CD4-positive, alpha-beta T cell (primary cell): ENCODE results near the gene NEO1. TPM values are rescaled to one million over a fixed set of nuclear protein-coding genes. Genes with fewer than 3 reads are reported as not detected.

Experiments
- ATAC-seq: fragments of 200-7000 bp; cut with Tn5 transposase; one replicate; pipeline ENCODE4 v1.10.0; 2022; ENCODE audit warnings: mild to moderate bottlenecking; ENCODE audit not compliant: poor library complexity
- CTCF ChIA-PET: fragments of 350-600 bp; sonication (Branson Sonifier 250); formaldehyde crosslinking; loops from one replicate; lab custom pipeline; 2021; ENCODE audit warnings: antibody characterized with exemption, inconsistent platforms; lab: Charles Lee
- POLR2A ChIA-PET: fragments of 350-600 bp; sonication (Branson Sonifier 250); formaldehyde crosslinking; loops from one replicate; lab custom pipeline; 2021; ENCODE audit warnings: antibody characterized with exemption, inconsistent platforms; lab: Charles Lee
- DNase-seq, 14 experiments: peaks; one replicate each; pipeline ENCODE4 v3.0.0-alpha.2; 2013 to 2020; ENCODE audit warnings: mixed read lengths in 2 of 14
- H3K27ac ChIP-seq, 2 donors: one replicate each; pipeline versions ENCODE4 v1.5.1 to v1.7.0; 2013; ENCODE audit warnings: low read length in 2 of 2, low read depth in 1 of 2, mild to moderate bottlenecking in 1 of 2
- H3K27me3 ChIP-seq, 2 experiments: 1 replicate in 1 of 2; 2 replicates in 1 of 2; pipeline versions ENCODE4 v1.6.1 to v1.7.0; 2013; ENCODE audit warnings: low read length in 2 of 2, control low read depth in 1 of 2, mild to moderate bottlenecking in 1 of 2, moderate library complexity in 1 of 2; ENCODE audit not compliant: insufficient read depth in 2 of 2, control insufficient read depth in 1 of 2
- H3K36me3 ChIP-seq: one replicate; pipeline ENCODE4 v1.6.1; 2013; ENCODE audit warnings: low read length, control low read depth; ENCODE audit not compliant: insufficient read depth
- H3K4me1 ChIP-seq: one replicate; pipeline ENCODE4 v1.6.1; 2013; ENCODE audit warnings: low read length, control low read depth; ENCODE audit not compliant: insufficient read depth
- H3K4me3 ChIP-seq: one replicate; pipeline ENCODE4 v1.5.1; 2013; ENCODE audit warnings: mild to moderate bottlenecking, low read length, moderate library complexity
- H3K9me3 ChIP-seq, 2 experiments: 1 replicate in 1 of 2; 2 replicates in 1 of 2; pipeline versions ENCODE4 v1.6.1 to v1.7.0; 2013; ENCODE audit warnings: low read length in 2 of 2, mild to moderate bottlenecking in 2 of 2, control low read depth in 1 of 2, moderate library complexity in 1 of 2; ENCODE audit not compliant: control insufficient read depth in 1 of 2, insufficient read depth in 1 of 2
- H3K27ac Mint-ChIP-seq: one replicate; pipeline ENCODE4 v1.8.0; 2020; ENCODE audit warnings: mixed read lengths
- H3K27me3 Mint-ChIP-seq: one replicate; pipeline ENCODE4 v1.8.0; 2021; ENCODE audit warnings: mixed read lengths
- H3K36me3 Mint-ChIP-seq: one replicate; pipeline ENCODE4 v1.8.0; 2021; ENCODE audit warnings: low read depth, mixed read lengths
- H3K4me1 Mint-ChIP-seq: one replicate; pipeline ENCODE4 v1.8.0; 2021; ENCODE audit warnings: low read depth, mixed read lengths
- H3K4me3 Mint-ChIP-seq: one replicate; pipeline ENCODE4 v1.8.0; 2020; ENCODE audit warnings: mild to moderate bottlenecking, mixed read lengths
- H3K9me3 Mint-ChIP-seq: one replicate; pipeline ENCODE4 v1.8.0; 2020; ENCODE audit warnings: mixed read lengths
- CTCF ChIP-seq: fragments of 200-600 bp; IDR thresholded peaks from one replicate; pipeline ENCODE4 v1.8.0; 2022; ENCODE audit warnings: antibody characterized with exemption, mild to moderate bottlenecking
- intact Hi-C, 2 experiments: fragments of 100-400 bp; cut with DNase I in 1 of 2; cut with micrococcal nuclease in 1 of 2; formaldehyde crosslinking; loops; one replicate each; pipeline versions ENCODE4 v1.15.1 to v1.9.0; 2023 to 2025; cut with DNase I, micrococcal nuclease
- total RNA-seq, 174 experiments: library from RNA in 2 of 174; stranded (reverse) in 2 of 174; gene quantifications; one replicate each; pipeline ENCODE4 v1.2.3 and lab custom pipeline; 2021 to 2026

Gene NEO1
- total RNA-seq, 2 experiments from 2014 or later = 6.0 to 8.0 TPM

GRCh38 chr15:73048624-73049295, 3.5 kb upstream of the NEO1 start:
- Mint-ChIP-seq H3K9me3 (no peaks in the 10 kb centered on the region), H3K4me3 (no peak overlapping the region), H3K27ac (no peak overlapping the region), H3K4me1 (peaks cover 14% of the 10 kb centered on the region), H3K27me3 (peaks cover 11% of the 10 kb centered on the region), H3K36me3 (no peaks in the 10 kb centered on the region)
- POLR2A ChIA-PET = no interaction called here
- DNase-seq (no peak), ATAC-seq (no peak)
- CTCF ChIA-PET = no interaction called here
- Histone ChIP-seq H3K9me3 (no peaks in the 10 kb centered on the region), H3K27me3 (no peaks in the 10 kb centered on the region), H3K4me3 (no peak overlapping the region), H3K36me3 (no peaks in the 10 kb centered on the region), H3K4me1 (peaks cover 11% of the 10 kb centered on the region), H3K27ac (no peak overlapping the region)
- intact Hi-C loops = no loop called here
- no peak for TF ChIP-seq CTCF

GRCh38 chr15:73049564-73050215, 2.6 kb upstream of the NEO1 start:
- POLR2A ChIA-PET = no interaction called here
- Histone ChIP-seq H3K4me3 (no peak overlapping the region), H3K27ac (no peak overlapping the region), H3K4me1 (peaks cover 11% of the 10 kb centered on the region), H3K36me3 (no peaks in the 10 kb centered on the region), H3K27me3 (peaks cover 0 to 4% of the 10 kb centered on the region in 2 experiments), H3K9me3 (no peaks in the 10 kb centered on the region)
- H3K4me3 Mint-ChIP-seq = peak overlapping the region; percentile 67
- H3K27me3 Mint-ChIP-seq = peaks cover 11% of the 10 kb centered on the region
- CTCF ChIA-PET = no interaction called here
- intact Hi-C loops = loop anchor here (5.0 to 10.0 kb wide), 5 partner anchors 575 to 932 kb away; partner anchors contain the start of genes NPTN (in 2 of the 2), ARIH1 (in 1 of the 2), MYO9A (in 1 of the 2) and PARP6 (in 1 of the 2)
- no peak for DNase-seq
- no peak for TF ChIP-seq CTCF
- no peak overlapping the region for H3K27ac Mint-ChIP-seq
- no peak for ATAC-seq
- no peaks in the 10 kb centered on the region for H3K9me3 Mint-ChIP-seq
- H3K4me1 Mint-ChIP-seq = peaks cover 14% of the 10 kb centered on the region
- H3K36me3 Mint-ChIP-seq = no peaks in the 10 kb centered on the region

- Mint-ChIP-seq H3K27me3 (peaks cover 11% of the 10 kb centered on the region), H3K4me1 (peaks cover 14% of the 10 kb centered on the region), H3K9me3 (no peaks in the 10 kb centered on the region), H3K36me3 (no peaks in the 10 kb centered on the region), H3K27ac (peak overlapping the region; percentile 85), H3K4me3 (peak overlapping the region; percentile 91)
- DNase-seq (no peak), ATAC-seq (no peak)
- Histone ChIP-seq H3K27me3 (peaks cover 0 to 7% of the 10 kb centered on the region in 2 experiments), H3K4me1 (peaks cover 11% of the 10 kb centered on the region), H3K4me3 (peak overlapping the region; percentile 85), H3K36me3 (no peaks in the 10 kb centered on the region), H3K9me3 (no peaks in the 10 kb centered on the region), H3K27ac (no peak overlapping the region)
- no peak for TF ChIP-seq CTCF
- CTCF ChIA-PET = interaction anchor here (0.6 to 0.7 kb wide), 3 partner anchors 9 to 338 kb away, joined by 3 read pairs; no protein-coding TSS in a partner anchor
- POLR2A ChIA-PET = interaction anchor here (0.6 to 0.8 kb wide), 3 partner anchors 31 to 329 kb away, joined by 3 to 4 read pairs (median 3); no protein-coding TSS in a partner anchor
- intact Hi-C loops = loop anchor here (5.0 to 10.0 kb wide), 5 partner anchors 576 to 933 kb away; partner anchors contain the start of genes NPTN (in 2 of the 2), ARIH1 (in 1 of the 2), MYO9A (in 1 of the 2) and PARP6 (in 1 of the 2)
These were observed 1.5 kb upstream of the NEO1 start for GRCh38 chr15:73050561-73051295.
